HepG2 (cell line): Measurements from ENCODE around the gene DNMT3L. TPM values are rescaled to one million over a fixed set of nuclear protein-coding genes. Genes with fewer than 3 reads are reported as not detected.

ENCODE experiments used
- ATF2 ChIP-seq: sonication (generic); formaldehyde crosslinking; IDR thresholded peaks from 2 replicates; pipeline ENCODE4 v1.4.0; 2020; ENCODE audit warnings: missing genetic modification reagents
- CREB1 ChIP-seq, 2 experiments: fragments of 450-650 bp in 1 of 2; IDR thresholded peaks; 2 replicates each; pipeline ENCODE4 v1.6.1; 2016 to 2017; ENCODE audit warnings: control low read depth in 1 of 2, mild to moderate bottlenecking in 1 of 2, missing compliant biosample characterization in 1 of 2, missing genetic modification characterization in 1 of 2
- FOXO1 ChIP-seq: sonication (generic); formaldehyde crosslinking; IDR thresholded peaks from 2 replicates; pipeline ENCODE4 v1.4.0; 2020; ENCODE audit warnings: missing genetic modification reagents
- SNAPC2 ChIP-seq: sonication (generic); formaldehyde crosslinking; IDR thresholded peaks from 2 replicates; pipeline ENCODE4 v1.8.1; 2022; ENCODE audit warnings: mild to moderate bottlenecking, missing genetic modification reagents
- ZBTB40 ChIP-seq, 2 experiments: fragments of 450-650 bp in 1 of 2; sonication (generic) in 1 of 2; formaldehyde crosslinking in 1 of 2; IDR thresholded peaks; 2 replicates each; pipeline versions ENCODE4 v1.6.1 to v1.8.0; 2016 to 2022; ENCODE audit warnings: antibody characterized with exemption in 1 of 2, mild to moderate bottlenecking in 1 of 2, missing genetic modification reagents in 1 of 2
- ZNF318 ChIP-seq: sonication (generic); formaldehyde crosslinking; IDR thresholded peaks from 2 replicates; pipeline ENCODE4 v1.4.0; 2020; ENCODE audit warnings: mild to moderate bottlenecking, missing genetic modification reagents
- ZNF33B ChIP-seq: sonication (generic); formaldehyde crosslinking; IDR thresholded peaks from 2 replicates; pipeline ENCODE4 v1.5.1; 2020; ENCODE audit warnings: mild to moderate bottlenecking, missing genetic modification reagents
- ZNF549 ChIP-seq: sonication (generic); formaldehyde crosslinking; IDR thresholded peaks from 2 replicates; pipeline ENCODE4 v1.5.0; 2020; ENCODE audit warnings: missing genetic modification reagents
- ZNF567 ChIP-seq: sonication (generic); formaldehyde crosslinking; IDR thresholded peaks from 2 replicates; pipeline ENCODE4 v1.8.1; 2023; ENCODE audit warnings: mild to moderate bottlenecking, missing genetic modification reagents, borderline replicate concordance
- ZNF616 ChIP-seq: sonication (generic); formaldehyde crosslinking; IDR thresholded peaks from 2 replicates; pipeline ENCODE4 v1.5.0; 2020; ENCODE audit warnings: low read depth, mild to moderate bottlenecking, missing genetic modification reagents
- ZSCAN22 ChIP-seq: sonication (generic); formaldehyde crosslinking; IDR thresholded peaks from 2 replicates; pipeline ENCODE4 v1.4.0; 2020; ENCODE audit warnings: mild to moderate bottlenecking, missing genetic modification reagents
- polyA plus RNA-seq, 8 experiments: library from polyadenylated mRNA; depleted of rRNA in 3 of 8; stranded (reverse) in 7 of 8; unstranded in 1 of 8; fragments of >200 nt; fragmentation: Illumina TruSeq in 4 of 8; extraction: Trizol in 4 of 8; gene quantifications; 2 replicates each; pipeline versions ENCODE4 v1.2.1 to v1.2.3, GENCODE V29; 2011 to 2016; ENCODE audit warnings: low read depth in 4 of 8, missing spikeins in 1 of 8, mixed read lengths in 1 of 8; ENCODE audit not compliant: insufficient read depth in 1 of 8
- total RNA-seq, 5 experiments: library from RNA; depleted of rRNA; stranded (reverse); fragments of >200 nt; fragmentation: Illumina TruSeq; extraction: Trizol; gene quantifications; 2 replicates each; pipeline ENCODE4 v1.2.3, GENCODE V29; 2016; ENCODE audit warnings: low read depth in 1 of 5

DNMT3L gene
- total and polyA plus RNA-seq, 2 of the 13 experiments (the other 11 are each of a cell fraction or from before 2014, with no cell fraction given): 0.75 to 1.7 TPM

- TF ChIP-seq ATF2 (no peak), CREB1 (IDR thresholded peaks at IDR 0.05) (no peak), CREB1 (CRISPR knock-in tag; IDR thresholded peaks at IDR 0.05) (no peak), ZNF616 (CRISPR knock-in tag) (no peak), ZSCAN22 (no peak), ZNF33B (CRISPR knock-in tag) (no peak), SNAPC2 (no peak), ZNF567 (no peak), ZNF549 (CRISPR knock-in tag) (no peak), FOXO1 (no peak), ZNF318 (CRISPR knock-in tag) (no peak), ZBTB40 (IDR thresholded peaks at IDR 0.05) (no peak), ZBTB40 (CRISPR knock-in tag; IDR thresholded peaks at IDR 0.05) (no peak)
These were observed 20.1 kb upstream of the DNMT3L start (continued) for GRCh38 chr21:44281801-44282200.
